ENCODE measurements around the gene CATSPERZ.

The CATSPERZ gene

DNA sequence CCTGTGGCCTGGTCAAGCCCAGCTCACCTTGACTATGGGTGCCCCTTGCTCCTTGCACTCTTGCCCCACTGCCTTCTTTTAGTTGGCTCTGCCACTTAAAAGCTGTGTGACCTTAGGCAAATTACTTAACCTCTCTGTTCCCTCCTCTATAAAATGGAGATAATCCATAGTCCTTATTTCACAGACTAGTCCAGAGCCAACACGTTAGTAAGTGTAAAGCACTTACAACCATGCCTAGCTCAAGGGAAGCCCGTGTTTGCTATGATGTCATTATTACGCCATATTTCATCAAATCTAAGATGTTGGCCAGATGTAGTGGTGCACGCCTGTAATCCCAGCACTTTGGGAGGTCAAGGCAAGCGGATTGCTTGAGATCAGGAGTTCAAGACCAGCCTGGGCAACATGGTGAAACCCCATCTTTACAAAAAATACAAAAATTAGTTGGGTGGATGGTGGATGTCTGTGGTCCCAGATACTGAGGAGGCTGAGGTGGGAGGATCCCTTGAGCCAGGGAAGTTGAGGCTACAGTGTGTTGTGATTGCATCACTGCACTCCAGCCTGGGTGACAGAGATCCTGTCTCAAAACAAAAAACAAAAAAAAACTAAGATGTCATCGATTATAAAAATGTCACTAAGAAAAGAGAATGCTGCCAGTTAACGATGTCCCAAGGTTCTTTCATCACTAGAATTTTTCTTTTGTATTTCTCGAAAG lies 37.5 kb downstream of the CATSPERZ start:
- no peak for DNase-seq (ENCODE audit: extremely low read depth in 1 of 2, low read depth in 1 of 2)

DNA sequence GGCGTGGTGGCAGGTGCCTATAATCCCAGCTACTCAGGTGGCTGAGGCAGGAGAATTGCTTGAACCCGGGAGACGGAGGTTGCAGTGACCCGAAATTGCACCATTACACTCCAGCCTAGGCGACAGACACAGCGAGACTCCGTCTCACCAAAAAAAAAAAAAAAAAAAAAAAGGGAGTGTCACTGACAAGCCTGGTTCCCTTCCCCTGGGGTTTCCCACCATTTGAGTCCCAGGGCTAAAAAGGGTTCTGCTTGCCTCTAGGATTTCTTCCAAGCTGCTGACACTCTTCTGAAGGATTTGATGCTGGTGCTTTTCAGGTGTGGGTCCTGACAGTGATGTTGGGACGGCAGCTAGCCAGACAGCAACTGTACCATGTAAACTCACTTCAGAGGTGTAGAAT lies 38.6 kb downstream of the CATSPERZ start:
- DNase-seq (ENCODE audit: extremely low read depth in 1 of 2, low read depth in 1 of 2): no peak

DNA sequence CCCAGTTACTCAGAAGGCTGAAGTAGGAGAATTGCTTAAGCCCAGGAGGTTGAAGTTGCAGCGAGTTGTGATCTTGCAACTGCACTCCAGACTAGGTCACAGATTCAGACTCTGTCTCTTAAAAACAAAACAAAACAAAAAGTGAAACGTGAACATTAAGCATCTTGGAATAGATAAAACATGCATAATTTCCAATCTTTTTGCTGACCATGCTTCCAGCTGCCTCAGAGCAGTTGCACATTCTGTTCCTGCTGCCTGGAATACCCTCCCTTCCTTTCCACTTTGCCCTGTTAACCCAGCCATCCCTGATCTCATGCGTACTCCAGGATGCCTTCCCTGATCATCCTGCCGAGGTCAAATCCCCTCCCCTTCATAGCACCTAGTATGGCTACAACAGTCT lies 39.1 kb downstream of the CATSPERZ start:
- DNase-seq (ENCODE audit: extremely low read depth in 1 of 2, low read depth in 1 of 2): no peak

DNA sequence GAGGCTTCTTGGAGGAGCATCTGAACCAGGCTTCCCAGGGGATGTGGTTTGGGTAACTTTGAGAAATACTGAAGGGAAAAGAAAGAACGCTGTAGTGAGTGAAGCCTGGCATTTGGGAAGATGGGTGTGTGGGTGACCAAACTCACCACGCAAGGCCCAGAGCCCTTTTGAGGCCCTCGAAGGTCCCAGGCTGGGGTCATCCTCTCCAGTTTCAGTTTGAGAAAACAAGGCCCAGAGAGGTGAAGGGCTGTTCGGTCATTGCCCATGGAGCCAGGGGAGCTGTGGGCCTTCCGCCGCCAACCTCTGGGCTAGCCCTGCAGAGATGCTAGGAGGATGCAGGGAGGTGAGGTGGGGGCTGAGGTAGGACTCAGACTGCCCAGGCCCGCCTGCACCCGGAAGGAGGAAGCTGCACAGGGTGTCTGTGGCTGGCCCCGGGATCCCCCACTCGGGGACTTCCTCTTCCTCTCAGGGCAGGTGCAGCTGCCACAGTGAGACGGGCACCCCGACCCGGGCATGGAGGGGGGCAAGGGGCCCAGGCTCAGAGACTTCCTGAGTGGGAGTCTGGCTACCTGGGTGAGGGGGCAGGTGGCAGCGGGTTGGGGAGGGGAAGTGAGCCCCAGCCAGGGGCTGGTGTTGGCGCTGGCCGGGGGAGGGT lies 39.7 kb downstream of the CATSPERZ start, which contains the start of gene CCDC88B:
TSS of gene CCDC88B (plus strand) at position 451 of the 655 bp plus-strand sequence. CDS start at position 514, 63 bp downstream.
- peak; percentile 55 to 75 for DNase-seq (ENCODE audit: extremely low read depth in 1 of 2, low read depth in 1 of 2)

DNA sequence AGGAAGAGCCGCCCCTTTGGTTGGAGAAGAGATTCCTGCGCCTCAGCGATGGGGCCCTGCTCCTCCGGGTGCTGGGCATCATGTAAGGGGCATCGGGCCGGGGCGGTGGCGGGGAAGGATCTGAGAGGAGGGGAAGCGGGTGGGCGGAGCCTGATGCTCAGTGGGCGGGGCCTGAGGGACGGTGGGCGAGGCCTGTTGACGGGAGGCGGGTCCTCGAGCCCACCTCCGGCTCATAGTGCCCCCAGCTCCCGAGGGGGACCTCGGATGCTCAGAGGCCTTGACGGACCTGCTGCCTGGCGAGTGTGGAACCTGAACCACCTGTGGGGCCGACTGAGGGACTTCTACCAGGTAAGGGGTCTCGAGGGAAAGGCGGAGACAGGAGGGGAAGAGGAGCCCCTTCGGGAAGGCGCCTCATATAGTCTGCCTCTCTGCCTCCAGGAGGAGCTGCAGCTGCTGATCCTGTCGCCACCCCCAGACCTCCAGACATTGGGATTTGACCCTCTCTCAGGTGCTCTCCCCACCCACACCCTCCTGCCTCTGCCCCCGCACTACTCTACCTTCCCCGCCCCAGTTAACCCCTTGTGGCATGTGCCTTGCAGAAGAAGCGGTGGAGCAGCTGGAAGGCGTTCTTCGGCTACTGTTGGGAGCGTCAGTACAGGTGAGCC lies 40.6 kb downstream of the CATSPERZ start:
- peak; percentile 42 to 75 for DNase-seq (ENCODE audit: extremely low read depth in 1 of 2, low read depth in 1 of 2)

DNA sequence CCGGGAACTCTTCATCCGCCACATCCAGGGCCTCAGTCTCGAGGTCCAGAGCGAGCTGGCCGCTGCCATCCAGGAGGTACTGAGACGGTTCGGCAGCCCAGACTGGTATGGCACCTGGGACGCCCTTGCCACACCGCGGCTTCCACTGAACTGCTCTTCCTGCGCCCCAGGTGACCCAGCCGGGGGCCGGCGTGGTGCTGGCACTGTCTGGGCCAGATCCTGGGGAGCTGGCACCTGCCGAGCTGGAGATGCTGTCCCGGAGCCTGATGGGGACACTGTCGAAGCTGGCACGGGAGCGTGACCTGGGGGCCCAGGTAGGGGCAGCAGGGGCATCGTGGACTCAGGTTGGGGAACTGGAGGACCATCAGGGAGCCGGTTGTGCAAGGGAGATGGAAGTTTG lies 41.3 kb downstream of the CATSPERZ start:
- no peak for DNase-seq (ENCODE audit: extremely low read depth in 1 of 2, low read depth in 1 of 2)

DNA sequence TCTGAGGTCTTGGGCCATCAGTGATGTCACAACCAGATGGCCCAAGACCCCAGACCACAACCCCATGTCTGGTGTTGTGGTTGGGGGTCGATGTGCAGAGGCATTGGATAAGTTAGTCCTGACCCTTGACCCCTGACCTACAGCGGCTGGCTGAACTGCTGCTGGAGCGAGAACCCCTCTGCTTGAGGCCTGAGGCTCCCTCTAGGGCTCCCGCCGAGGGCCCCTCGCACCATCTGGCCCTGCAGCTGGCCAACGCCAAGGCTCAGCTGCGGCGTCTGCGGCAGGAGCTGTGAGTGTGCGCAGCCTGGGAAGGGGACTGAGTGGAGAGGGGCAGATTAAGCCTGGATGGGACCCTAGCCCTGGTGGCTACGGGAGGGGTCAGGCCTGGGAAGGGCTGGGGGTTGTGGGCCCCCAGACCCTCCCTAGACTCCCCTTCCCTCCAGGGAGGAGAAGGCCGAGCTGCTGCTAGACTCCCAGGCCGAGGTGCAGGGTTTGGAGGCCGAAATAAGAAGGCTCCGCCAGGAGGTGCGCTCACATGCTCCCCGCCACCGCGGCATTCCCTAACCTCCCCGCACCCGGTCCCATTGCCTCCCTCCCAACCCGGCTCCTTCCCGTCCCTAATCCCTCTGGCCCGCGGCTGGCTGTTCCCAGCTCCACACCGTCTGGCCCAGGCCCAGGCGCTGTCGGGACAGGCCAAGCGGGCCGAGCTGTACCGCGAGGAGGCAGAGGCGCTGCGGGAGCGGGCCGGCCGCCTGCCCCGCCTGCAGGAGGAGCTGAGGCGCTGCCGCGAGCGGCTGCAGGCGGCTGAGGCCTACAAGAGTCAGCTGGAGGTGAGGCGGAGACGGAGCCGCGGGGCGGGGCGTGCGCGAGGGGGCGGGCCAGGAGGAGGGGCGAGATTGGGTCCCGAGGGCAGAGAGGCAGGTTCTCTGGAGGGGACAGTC lies 42.0 kb downstream of the CATSPERZ start:
- DNase-seq (ENCODE audit: extremely low read depth in 1 of 2, low read depth in 1 of 2): peak; percentile 61 to 75

DNA sequence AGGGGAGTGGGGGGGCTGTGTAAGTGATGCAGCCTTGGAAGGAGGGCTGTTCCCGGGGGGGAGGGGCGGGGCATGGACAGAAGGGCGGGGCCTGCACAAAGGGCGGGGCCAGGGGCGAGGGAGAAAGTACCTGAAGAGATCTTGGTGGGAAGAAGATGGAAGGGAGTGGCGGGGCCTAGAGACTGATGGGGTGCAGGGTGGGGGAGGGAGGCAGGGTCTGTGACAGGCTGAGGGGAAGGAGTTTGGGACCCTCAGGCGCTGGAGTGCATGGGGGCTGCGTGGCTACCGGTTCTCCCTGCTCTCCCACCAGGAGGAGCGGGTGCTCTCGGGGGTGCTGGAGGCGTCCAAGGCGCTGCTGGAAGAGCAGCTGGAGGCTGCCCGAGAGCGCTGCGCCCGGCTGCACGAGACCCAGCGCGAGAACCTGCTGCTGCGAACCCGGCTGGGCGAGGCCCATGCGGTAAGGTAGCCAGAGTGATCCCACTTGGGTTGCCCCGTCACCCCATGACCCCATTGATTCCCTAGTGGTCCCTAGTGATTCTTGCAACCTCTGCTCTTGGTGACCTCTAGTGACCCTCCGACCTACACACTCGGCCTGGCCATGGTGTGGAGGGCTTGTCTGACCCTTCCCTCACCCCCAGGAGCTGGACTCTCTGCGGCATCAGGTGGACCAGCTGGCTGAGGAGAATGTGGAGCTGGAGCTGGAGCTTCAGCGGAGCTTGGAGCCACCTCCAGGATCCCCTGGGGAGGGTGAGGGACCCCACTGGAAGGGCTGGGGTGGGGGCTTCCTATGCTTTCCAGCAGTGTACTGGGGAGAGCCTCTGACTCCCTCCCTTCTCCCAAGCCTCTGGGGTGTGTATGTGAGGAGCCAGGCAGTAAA lies 42.9 kb downstream of the CATSPERZ start:
- no peak for DNase-seq (ENCODE audit: extremely low read depth in 1 of 2, low read depth in 1 of 2)

DNA sequence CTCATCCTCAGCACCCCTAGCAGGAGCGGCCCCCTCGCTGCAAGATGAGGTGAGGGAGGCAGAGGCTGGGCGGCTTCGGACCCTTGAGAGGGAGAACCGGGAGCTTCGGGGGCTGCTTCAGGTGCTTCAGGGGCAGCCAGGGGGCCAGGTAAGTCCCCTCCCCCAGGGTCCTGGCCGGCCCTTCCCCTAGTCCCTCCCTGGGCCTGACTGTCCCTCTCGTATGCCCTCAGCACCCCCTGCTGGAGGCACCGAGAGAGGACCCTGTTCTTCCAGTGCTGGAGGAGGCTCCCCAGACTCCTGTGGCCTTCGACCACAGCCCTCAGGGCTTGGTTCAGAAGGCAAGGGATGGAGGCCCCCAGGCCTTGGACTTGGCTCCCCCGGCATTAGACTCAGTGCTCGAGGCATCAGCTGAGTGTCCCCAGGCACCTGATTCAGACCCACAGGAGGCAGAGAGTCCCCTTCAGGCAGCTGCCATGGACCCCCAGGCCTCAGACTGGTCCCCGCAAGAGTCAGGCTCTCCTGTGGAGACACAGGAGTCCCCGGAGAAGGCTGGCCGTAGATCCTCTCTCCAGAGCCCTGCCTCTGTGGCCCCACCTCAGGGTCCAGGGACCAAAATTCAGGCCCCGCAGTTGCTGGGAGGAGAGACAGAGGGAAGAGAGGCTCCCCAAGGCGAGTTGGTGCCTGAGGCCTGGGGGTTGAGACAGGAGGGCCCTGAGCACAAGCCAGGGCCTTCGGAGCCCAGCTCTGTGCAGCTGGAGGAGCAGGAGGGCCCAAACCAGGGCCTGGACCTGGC lies 43.8 kb downstream of the CATSPERZ start:
- DNase-seq (ENCODE audit: extremely low read depth in 1 of 2, low read depth in 1 of 2): no peak

DNA sequence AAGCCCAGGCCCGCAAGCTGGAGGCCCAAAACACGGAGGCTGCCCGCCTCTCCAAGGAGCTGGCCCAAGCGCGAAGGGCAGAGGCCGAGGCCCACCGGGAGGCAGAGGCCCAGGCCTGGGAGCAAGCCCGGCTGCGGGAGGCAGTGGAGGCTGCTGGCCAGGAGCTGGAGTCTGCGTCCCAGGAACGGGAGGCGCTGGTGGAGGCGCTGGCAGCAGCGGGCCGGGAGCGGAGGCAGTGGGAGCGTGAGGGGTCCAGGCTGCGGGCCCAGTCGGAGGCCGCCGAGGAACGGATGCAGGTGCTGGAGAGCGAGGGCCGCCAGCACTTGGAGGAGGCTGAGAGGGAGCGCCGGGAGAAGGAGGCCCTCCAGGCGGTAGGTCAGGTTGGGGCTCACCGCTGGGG lies 44.6 kb downstream of the CATSPERZ start:
- no peak for DNase-seq (ENCODE audit: extremely low read depth in 1 of 2, low read depth in 1 of 2)

DNA sequence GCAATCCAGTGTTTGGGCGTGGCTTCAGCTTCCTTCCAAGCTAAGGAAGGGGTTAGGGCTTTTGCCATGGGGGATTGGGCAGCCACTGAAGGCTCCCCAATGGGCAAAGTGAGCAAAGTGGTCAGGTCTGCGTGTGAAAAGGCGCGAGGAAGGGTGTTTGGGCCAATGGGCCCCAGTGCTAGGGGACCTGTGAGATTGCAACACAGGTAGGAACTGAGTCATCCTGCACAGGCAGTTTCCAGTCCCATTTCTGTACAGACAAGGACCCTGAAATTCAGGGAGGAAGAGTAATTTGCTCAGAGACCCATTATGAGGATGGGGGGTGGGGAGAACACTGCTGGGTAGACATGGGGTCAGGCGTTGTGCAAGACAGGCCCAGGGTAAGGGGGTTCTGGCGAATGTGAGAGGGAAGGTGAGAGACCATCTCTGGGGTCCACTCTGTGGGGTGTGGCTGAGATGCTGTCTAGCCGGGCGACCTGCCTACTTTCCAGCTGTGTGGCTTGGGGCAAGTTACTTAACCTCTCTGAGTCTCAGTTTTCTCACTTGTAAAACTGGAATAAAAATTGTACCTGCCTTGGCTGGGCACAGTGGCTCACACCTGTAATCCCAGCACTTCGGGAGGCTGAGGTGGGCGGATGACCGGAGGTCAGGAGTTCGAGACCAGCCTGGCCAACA lies 47.2 kb downstream of the CATSPERZ start:
- DNase-seq (ENCODE audit: extremely low read depth in 1 of 2, low read depth in 1 of 2): no peak

DNA sequence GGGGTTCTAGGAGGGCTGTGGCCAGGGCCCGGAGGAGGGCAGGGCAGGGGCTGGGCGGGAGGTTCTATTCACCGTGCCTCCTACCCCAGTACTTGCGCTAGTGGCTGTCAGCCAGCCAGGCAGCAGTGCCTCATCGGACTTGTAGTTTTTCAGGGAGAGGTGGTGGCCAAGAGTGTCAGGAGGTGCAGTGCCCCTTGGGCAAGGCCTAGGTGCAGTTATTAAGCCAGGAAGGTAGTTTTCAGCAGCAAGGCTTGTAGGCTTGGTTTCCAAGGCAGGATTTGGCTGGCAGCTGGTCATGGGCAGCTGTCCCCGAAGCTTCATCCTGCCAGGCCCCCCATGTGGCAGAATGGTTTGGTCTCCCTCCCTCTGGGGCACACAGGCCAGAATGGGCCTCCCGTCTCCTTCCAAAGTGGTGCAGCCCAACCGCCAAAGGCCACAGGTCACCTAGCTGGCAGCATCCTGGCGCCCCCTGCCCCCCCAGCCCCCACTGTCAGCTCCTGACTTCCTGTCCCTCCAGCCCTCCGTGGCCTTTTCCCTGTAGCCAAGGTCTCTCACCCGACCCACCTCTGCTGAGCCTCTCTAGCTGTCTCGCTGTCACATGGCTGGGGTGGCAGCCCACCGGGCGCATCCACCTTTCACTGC lies 48.3 kb downstream of the CATSPERZ start:
- no peak for DNase-seq (ENCODE audit: extremely low read depth in 1 of 2, low read depth in 1 of 2)

DNA sequence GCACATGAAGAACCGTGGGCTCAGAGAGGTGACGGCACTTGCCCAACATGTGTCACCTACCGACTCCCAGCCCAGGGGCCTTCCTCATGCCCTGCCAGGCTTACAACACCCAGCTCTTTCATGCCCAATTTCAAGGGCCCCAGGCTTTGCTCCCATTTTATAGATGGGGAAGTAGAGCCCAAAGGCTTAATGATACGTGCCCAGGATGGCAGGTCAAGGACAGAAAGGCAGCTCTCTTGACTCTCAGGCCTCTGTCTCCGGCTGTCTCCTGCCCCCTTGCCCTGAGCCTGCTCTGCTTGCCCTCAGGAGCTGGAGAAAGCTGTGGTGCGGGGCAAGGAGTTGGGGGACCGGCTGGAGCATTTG lies 48.8 kb downstream of the CATSPERZ start:
- DNase-seq (ENCODE audit: extremely low read depth in 1 of 2, low read depth in 1 of 2): no peak

DNA sequence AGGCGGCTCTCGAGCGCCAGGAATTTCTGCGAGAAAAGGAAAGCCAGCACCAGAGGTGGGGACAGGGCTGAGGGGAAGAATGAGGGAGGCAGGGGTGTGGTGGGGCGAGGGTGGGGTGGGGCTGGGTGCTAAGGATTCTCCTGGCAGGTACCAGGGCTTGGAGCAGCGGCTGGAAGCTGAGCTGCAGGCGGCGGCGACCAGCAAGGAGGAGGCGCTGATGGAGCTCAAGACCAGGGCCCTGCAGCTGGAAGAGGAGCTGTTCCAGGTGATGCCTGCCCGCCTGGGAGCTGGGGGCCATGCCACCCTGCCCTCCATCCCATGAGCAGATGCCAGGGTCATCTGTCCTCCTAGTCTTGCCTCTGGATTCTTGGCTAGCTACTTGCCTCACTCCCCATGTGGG lies 49.2 kb downstream of the CATSPERZ start:
- no peak for DNase-seq (ENCODE audit: extremely low read depth in 1 of 2, low read depth in 1 of 2)

DNA sequence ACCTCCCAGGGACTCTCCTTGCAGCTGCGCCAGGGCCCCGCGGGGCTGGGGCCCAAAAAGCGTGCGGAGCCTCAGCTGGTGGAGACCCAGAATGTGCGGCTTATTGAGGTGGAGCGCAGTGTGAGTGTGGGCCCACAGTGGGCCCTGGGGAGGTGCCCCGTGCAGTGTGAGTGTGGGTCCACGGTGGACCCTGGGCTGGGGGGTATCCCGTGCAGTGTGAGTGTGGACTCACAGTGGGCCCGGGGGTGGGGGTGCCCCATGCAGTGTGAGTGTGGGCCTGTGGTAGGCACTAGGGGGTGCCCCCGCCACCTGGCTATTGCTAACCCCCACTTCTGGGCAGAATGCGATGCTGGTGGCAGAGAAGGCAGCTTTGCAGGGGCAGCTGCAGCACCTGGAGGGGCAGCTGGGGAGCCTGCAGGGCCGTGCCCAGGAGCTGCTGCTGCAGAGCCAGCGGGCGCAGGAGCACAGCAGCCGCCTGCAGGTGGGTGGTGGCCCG lies 51.0 kb downstream of the CATSPERZ start:
- DNase-seq (ENCODE audit: extremely low read depth in 1 of 2, low read depth in 1 of 2): no peak

DNA sequence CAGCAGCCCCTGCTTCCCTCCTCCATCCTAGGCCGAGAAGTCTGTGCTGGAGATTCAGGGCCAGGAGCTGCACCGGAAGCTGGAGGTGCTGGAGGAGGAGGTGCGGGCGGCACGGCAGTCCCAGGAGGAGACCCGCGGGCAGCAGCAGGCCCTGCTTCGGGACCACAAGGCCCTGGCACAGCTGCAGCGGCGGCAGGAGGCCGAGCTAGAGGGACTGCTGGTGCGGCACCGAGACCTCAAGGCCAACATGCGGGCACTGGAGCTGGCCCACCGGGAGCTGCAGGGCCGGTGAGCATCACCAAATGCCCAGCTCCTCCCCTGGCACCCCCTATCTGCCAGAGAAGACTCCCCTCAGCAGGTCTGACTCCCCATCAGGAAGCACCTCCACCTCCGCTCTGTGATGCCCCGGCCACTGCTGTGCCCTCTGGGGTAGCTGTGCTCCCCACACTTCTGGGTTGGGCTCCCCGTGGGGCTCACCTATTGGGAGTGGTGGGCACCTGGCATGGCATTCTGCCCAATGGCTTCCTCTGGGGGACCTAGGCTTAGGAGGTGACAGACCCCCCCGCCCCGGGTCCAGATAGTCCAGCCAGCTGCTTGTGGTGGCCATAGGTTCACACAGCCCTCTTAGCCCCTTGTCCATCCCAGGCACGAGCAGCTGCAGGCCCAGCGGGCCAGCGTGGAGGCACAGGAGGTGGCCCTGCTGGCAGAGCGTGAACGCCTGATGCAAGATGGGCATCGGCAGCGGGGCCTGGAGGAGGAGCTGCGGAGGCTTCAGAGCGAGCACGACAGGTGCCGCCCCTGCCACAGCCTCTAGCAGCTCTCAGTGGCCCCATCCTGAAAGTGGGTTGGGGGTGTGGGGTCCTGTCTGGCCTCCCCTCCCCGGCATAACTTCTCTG lies 52.2 kb downstream of the CATSPERZ start:
- no peak for DNase-seq (ENCODE audit: extremely low read depth in 1 of 2, low read depth in 1 of 2)

All from activated CD8-positive, alpha-beta memory T cell treated with anti-CD3 and anti-CD28 coated beads for 1 hour (primary cell).